Subcutaneous adipose tissue (tissue), 4 donors: Measurements from ENCODE around the gene CLDN17. TPM values are rescaled to one million over a fixed set of nuclear protein-coding genes. Genes with fewer than 3 reads are reported as not detected.

Experiments used
- total RNA-seq, 4 donors: library from RNA; depleted of rRNA; stranded (reverse); fragments of >200 nt; gene quantifications; one replicate each; pipeline ENCODE4 v1.1.0, GENCODE V29; 2016
- TF ChIP-seq, protein P1 (sequence below): fragments of 450-650 bp; IDR thresholded peaks from one replicate; pipeline ENCODE4 v1.5.1; 2016; ENCODE audit warnings: low read depth, mild to moderate bottlenecking, control low read depth, antibody characterized with exemption, moderate library complexity

Gene CLDN17
- total RNA-seq, 4 donors from 2014 or later: not detected

DNA sequence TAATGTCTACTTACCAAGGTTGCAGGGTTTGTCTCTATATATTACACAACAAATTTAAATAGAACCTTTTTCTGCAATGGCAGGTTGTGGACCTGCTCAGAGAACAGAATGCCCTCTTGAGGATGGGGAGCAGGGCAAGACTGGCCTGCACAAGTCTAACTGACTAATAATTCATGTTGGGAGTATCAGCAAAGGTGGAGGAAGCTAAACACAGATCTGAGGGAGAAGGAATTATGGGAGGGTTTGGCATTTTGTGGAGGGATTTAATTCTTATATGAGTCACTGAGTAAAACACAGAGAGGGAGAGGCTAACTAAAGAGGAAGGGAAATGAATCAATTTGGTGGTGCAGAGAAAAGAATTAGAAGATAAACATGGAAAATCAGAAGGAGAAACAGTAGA is 40.0 kb downstream of the CLDN17 start:
- TF ChIP-seq, protein P1, sequence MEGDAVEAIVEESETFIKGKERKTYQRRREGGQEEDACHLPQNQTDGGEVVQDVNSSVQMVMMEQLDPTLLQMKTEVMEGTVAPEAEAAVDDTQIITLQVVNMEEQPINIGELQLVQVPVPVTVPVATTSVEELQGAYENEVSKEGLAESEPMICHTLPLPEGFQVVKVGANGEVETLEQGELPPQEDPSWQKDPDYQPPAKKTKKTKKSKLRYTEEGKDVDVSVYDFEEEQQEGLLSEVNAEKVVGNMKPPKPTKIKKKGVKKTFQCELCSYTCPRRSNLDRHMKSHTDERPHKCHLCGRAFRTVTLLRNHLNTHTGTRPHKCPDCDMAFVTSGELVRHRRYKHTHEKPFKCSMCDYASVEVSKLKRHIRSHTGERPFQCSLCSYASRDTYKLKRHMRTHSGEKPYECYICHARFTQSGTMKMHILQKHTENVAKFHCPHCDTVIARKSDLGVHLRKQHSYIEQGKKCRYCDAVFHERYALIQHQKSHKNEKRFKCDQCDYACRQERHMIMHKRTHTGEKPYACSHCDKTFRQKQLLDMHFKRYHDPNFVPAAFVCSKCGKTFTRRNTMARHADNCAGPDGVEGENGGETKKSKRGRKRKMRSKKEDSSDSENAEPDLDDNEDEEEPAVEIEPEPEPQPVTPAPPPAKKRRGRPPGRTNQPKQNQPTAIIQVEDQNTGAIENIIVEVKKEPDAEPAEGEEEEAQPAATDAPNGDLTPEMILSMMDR: no peak

GRCh38 chr21:30117631-30118030 is 49.0 kb downstream of the CLDN17 start:
- TF ChIP-seq, protein P1: no peak

GRCh38 chr21:30116479-30116878 is 50.1 kb downstream of the CLDN17 start:
- TF ChIP-seq, protein P1: no peak

Other genes starting within 250 kb of the CLDN17 start
- under 1 TPM in 1 of 4 donors, not detected in 3; 0.17 TPM for gene GRIK1, start 226.8 kb downstream of the CLDN17 start, total RNA-seq
- under 1 TPM in 1 of 4 donors, not detected in 3; 0.33 TPM for gene CLDN8, start 49.3 kb upstream of the CLDN17 start, total RNA-seq
- not detected for gene KRTAP24-1, start 116.1 kb upstream of the CLDN17 start, total RNA-seq
- gene KRTAP25-1, start 122.7 kb upstream of the CLDN17 start, total RNA-seq: not detected
- gene KRTAP26-1, start 153.5 kb upstream of the CLDN17 start, total RNA-seq: not detected
- not detected for gene KRTAP27-1, start 170.9 kb upstream of the CLDN17 start, total RNA-seq
- gene KRTAP23-1, start 181.8 kb upstream of the CLDN17 start, total RNA-seq: not detected
- not detected for gene KRTAP13-2, start 205.5 kb upstream of the CLDN17 start, total RNA-seq
- gene KRTAP13-1, start 229.2 kb upstream of the CLDN17 start, total RNA-seq: not detected